ENCODE measurements around the gene FUT1. TPM values are rescaled to one million over a fixed set of nuclear protein-coding genes. Genes with fewer than 3 reads are reported as not detected.

The FUT1 gene
- total RNA-seq, 1 experiment from 2014 or later = 14.1 TPM

- H3K4me1 ChIP-seq (ENCODE audit: control insufficient read depth in 1 of 2, insufficient read depth in 2 of 2, low read length in 2 of 2) = peaks cover 8 to 39% of the 10 kb centered on the region in 2 experiments
- no peaks in the 10 kb centered on the region for H3K79me2 ChIP-seq (ENCODE audit: insufficient read depth, low read length)
- no TSS peak for BruUV-seq (replicated peaks)
- no peak overlapping the region for H3K9ac ChIP-seq (ENCODE audit: low read length)
- RAD21 ChIA-PET (ENCODE audit: low non-redundant PET in 1 of 2, low total read pairs in 2 of 2, uncharacterized antibody in 2 of 2, unreplicated experiment in 2 of 2) = no interaction called here
- CTCF ChIA-PET = no interaction called here
- no peaks in the 10 kb centered on the region for H3K9me2 ChIP-seq (ENCODE audit: insufficient read depth)
- no peaks in the 10 kb centered on the region for H3K27me3 ChIP-seq (ENCODE audit: insufficient read depth, low read length)
- no peak overlapping the region for H3K4me3 ChIP-seq (replicated peaks in 1 of 2; ENCODE audit: low read depth in 1 of 2, low read length in 2 of 2)
- H3K9me3 ChIP-seq (ENCODE audit: control insufficient read depth in 1 of 2, insufficient read depth in 1 of 2, low read depth in 1 of 2, low read length in 2 of 2) = no peaks in the 10 kb centered on the region
- POLR2A ChIA-PET = no interaction called here
- no peaks in the 10 kb centered on the region for H3K36me3 ChIP-seq (ENCODE audit: control insufficient read depth in 1 of 2, insufficient read depth in 2 of 2, low read length in 2 of 2)
- no peak overlapping the region for H2AFZ ChIP-seq (ENCODE audit: low read depth, low read length, poor library complexity, severe bottlenecking)
- intact Hi-C loops (cut with micrococcal nuclease) = no loop called here
- DNase-seq (ENCODE audit: low read depth, low spot score) (no peak), ATAC-seq (no peak)
- TF ChIP-seq ATF3 (IDR thresholded peaks at IDR 0.05) (no peak), EZH2phosphoT487 (IDR thresholded peaks at IDR 0.05; ENCODE audit: borderline replicate concordance) (no peak), ZNF274 (IDR thresholded peaks at IDR 0.05; ENCODE audit: low read depth, low read length) (no peak), ZFX (IDR thresholded peaks at IDR 0.05) (no peak), ELF1 (IDR thresholded peaks at IDR 0.05; ENCODE audit: borderline replicate concordance, low read depth) (no peak), SRF (IDR thresholded peaks at IDR 0.05; ENCODE audit: low read depth) (no peak), RAD21 (IDR thresholded peaks at IDR 0.05; ENCODE audit: low read depth) (no peak), SP1 (IDR thresholded peaks at IDR 0.05; ENCODE audit: low read depth) (no peak), POLR2A (IDR thresholded peaks at IDR 0.05; ENCODE audit: borderline replicate concordance, extremely low read depth, insufficient read depth, insufficient read length) (no peak), TCF7L2 (IDR thresholded peaks at IDR 0.05; ENCODE audit: borderline replicate concordance, extremely low read depth, insufficient read depth, insufficient read length) (no peak), EGR1 (IDR thresholded peaks at IDR 0.05; ENCODE audit: low read depth) (no peak), CTCF (IDR thresholded peaks at IDR 0.05 in 2 of 3, conservative IDR thresholded peaks at IDR 0.05 in 1 of 3; ENCODE audit: borderline replicate concordance in 1 of 3, insufficient read depth in 1 of 3, low read depth in 2 of 3, low read length in 2 of 3) (no peak)
- H3K4me2 ChIP-seq (ENCODE audit: low read length) = no peak overlapping the region
- peak overlapping the region; percentile 12; the same call in 1 of the 2 replicates for H3K27ac ChIP-seq (ENCODE audit: low read depth, low read length)
- no peaks in the 10 kb centered on the region for H4K20me1 ChIP-seq (ENCODE audit: insufficient read depth)
Measured at GRCh38 chr19:48715681-48716171, 36.7 kb downstream of the FUT1 start.

Measured in HCT116 (cell line).